Skeletal muscle satellite cell (primary cell): ENCODE results near the gene EIF2B1.

Experiments
- H3K27me3 ChIP-seq: 2 replicates; pipeline ENCODE4 v1.7.0; 2013; ENCODE audit warnings: low read length; ENCODE audit not compliant: control insufficient read depth, insufficient read depth
- H3K36me3 ChIP-seq: 2 replicates; pipeline ENCODE4 v1.7.0; 2013; ENCODE audit warnings: mild to moderate bottlenecking, control low read depth, low read length; ENCODE audit not compliant: insufficient read depth
- H3K4me1 ChIP-seq: 2 replicates; pipeline ENCODE4 v1.7.0; 2013; ENCODE audit warnings: low read length; ENCODE audit not compliant: control insufficient read depth, insufficient read depth
- H3K4me2 ChIP-seq: 2 replicates; pipeline ENCODE4 v1.7.0; 2013; ENCODE audit warnings: mild to moderate bottlenecking, low read length
- H3K4me3 ChIP-seq: 2 replicates; pipeline ENCODE4 v1.7.0; 2013; ENCODE audit warnings: low read length
- H3K9ac ChIP-seq: 2 replicates; pipeline ENCODE4 v1.7.0; 2013; ENCODE audit warnings: mild to moderate bottlenecking, low read depth, low read length, moderate library complexity
- H3K9me3 ChIP-seq: replicated peaks from 2 replicates; pipeline ENCODE4 v1.7.0; 2013; ENCODE audit warnings: mild to moderate bottlenecking, control low read depth, low read length

Gene EIF2B1

DNA sequence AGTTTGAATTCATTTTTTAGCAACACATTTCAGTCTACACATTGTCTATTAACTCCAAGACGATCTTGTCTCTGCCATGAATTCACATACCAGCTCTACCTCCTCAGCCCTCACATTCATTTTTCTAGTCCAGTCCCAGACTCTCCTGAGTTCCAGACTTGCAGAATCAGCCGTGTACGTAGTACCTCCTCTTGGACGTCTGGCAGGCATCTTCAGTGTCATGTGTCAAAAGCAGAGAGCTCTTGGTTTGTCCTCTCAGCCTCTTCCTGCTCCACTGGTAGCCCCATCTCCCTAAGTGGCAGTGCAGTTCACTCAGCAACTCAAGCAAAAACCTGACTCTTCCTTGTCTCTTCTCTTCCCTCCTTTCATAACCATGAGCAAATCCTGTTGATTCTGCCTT is 22.9 kb upstream of the EIF2B1 start:
- peaks cover 34% of the 10 kb centered on the region for H3K36me3 ChIP-seq
- H3K4me2 ChIP-seq, result no peak overlapping the region

DNA sequence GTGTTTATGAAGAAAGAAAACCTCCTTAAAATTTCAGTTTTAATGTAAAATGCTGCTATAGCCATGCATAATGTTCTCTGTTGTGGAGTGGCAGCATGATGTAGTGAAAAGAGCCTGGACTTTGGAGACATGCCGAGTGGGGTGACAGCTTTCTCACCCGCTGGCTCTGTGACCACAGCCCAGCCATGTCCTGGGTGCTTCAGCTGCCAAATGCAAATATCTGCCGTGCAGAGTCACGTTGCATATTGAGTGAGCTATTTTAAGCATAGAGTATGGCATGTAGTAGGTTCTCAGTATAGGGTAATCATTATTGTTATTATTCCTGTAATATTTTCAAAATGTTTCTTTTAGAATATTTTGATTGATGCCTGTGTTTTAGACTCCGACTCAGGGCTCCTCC is 21.9 kb upstream of the EIF2B1 start:
- H3K27me3 ChIP-seq, result no peaks in the 10 kb centered on the region
- H3K36me3 ChIP-seq, result peaks cover 42% of the 10 kb centered on the region
- no peaks in the 10 kb centered on the region for H3K9me3 ChIP-seq
- H3K4me1 ChIP-seq, result peaks cover 16% of the 10 kb centered on the region
- H3K4me3 ChIP-seq, result no peak overlapping the region
- no peak overlapping the region for H3K4me2 ChIP-seq
- H3K9ac ChIP-seq, result no peak overlapping the region

More for the DNA sequence above, 22.9 kb upstream of the EIF2B1 start:
- Histone ChIP-seq H3K9me3 (no peaks in the 10 kb centered on the region), H3K4me1 (peaks cover 22% of the 10 kb centered on the region), H3K9ac (no peak overlapping the region), H3K27me3 (no peaks in the 10 kb centered on the region), H3K4me3 (no peak overlapping the region)

DNA sequence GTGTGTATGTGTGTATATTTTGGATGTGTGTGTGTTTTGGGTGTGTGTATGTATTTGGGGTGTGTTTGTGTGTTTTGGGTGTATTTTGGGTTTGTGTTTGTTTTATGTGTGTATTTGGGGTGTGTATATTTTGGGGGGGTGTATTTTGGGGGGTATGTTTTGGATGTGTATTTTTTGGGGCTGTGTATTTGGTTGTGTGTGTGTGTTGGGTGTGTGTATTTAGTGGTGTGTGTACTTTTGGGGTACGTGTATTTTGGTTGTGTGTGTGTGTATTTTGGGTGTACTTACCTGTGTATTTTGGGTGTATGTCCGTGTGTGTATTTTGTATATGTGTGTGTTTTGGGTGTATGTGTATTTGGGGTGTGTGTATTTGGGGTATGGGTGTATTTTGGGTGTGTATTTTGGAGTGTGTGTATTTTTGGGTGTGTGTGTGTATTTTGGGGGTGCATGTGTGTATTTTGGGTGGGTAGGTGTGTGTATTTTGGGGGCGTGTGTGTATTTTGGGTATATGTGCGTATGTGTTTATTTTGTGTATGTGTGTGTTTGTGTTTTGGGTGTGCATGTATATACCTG is 20.7 kb upstream of the EIF2B1 start:
- Histone ChIP-seq H3K27me3 (no peaks in the 10 kb centered on the region), H3K36me3 (peaks cover 45% of the 10 kb centered on the region), H3K4me2 (no peak overlapping the region), H3K4me3 (no peak overlapping the region), H3K9ac (no peak overlapping the region), H3K9me3 (no peaks in the 10 kb centered on the region), H3K4me1 (peaks cover 5% of the 10 kb centered on the region)

DNA sequence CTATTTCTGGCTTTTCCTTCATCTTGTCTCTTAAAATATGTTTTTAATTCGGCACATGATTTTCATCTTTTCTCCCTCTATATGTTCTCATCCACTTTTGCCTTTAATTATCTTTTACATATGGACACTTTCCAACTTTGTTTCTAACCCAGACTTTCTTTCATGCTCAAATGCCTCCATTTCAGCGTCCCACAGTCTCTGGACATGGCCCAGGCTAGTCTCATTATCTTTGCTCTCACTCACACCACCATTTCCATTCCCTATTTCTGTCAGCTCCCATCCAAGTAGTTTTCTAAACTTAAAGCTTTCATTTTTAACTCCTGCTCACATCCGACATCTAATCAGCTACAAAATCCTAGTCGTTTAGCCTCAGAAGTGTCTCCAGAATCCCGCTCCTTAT is 14.9 kb upstream of the EIF2B1 start:
- H3K36me3 ChIP-seq, result peaks cover 58% of the 10 kb centered on the region
- H3K27me3 ChIP-seq, result no peaks in the 10 kb centered on the region
- H3K4me2 ChIP-seq, result no peak overlapping the region
- no peaks in the 10 kb centered on the region for H3K4me1 ChIP-seq
- no peak overlapping the region for H3K9ac ChIP-seq
- no peaks in the 10 kb centered on the region for H3K9me3 ChIP-seq
- H3K4me3 ChIP-seq, result no peak overlapping the region

DNA sequence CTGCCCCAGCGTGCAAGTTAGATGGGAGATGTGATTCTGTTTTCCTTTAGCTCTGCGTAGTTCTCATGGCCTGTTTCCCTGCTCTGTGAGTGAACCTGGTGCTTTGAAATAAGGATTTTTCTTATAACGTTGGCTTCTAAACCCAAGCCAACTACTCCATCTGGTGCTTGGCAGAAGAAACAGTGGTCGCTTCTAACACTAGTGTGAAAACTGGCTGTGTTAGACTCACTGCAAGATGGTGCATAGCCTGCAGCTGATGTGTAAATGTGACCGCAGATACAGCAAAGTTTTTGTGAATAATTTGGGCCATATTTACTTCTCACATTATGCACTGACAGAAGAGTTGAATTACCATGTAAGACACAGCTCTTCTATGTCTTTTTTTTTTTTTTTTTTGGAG is 12.4 kb upstream of the EIF2B1 start:
- Histone ChIP-seq H3K9ac (no peak overlapping the region), H3K36me3 (peaks cover 57% of the 10 kb centered on the region), H3K9me3 (no peaks in the 10 kb centered on the region), H3K4me2 (no peak overlapping the region), H3K4me1 (no peaks in the 10 kb centered on the region), H3K27me3 (no peaks in the 10 kb centered on the region), H3K4me3 (no peak overlapping the region)

DNA sequence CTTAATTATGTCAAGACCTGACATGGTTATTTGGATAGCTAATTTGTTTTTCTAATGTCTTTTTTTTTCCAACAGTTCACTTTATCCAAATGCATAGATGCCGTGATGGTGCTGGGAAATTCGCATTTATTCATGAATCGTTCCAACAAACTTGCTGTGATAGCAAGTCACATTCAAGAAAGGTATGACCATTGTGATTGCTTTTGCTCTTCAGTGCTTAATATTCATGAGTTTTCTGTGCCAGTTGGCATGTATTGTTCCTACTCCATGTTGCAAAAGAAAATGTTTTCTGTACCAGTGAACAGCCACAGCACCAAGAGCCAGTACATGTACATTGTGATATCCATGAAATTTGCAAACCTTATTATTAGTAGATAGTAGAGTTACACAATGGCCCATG is 11.9 kb upstream of the EIF2B1 start:
- Histone ChIP-seq H3K9ac (no peak overlapping the region), H3K4me1 (no peaks in the 10 kb centered on the region), H3K4me2 (no peak overlapping the region), H3K4me3 (no peak overlapping the region), H3K27me3 (no peaks in the 10 kb centered on the region), H3K9me3 (no peaks in the 10 kb centered on the region), H3K36me3 (peaks cover 52% of the 10 kb centered on the region)

DNA sequence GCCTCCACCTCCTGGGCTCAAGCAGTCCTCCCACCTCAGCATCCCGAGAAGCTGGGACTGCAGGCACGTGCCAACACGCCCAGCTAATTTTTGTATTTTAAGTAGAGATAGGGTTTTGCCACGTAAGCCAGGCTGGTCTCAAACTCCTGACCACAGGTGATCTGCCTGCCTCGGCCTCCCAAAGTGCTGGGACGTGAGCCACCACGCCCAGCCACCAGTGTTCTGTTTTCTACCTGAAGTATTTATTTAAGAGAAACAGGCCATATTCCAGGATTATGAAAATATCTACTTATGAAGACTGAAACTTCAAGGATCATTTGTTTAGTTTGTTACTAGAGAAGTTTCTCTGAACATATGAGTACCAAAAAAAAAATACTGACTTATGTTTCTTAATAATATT is 10.4 kb upstream of the EIF2B1 start:
- Histone ChIP-seq H3K9me3 (no peaks in the 10 kb centered on the region), H3K36me3 (peaks cover 43% of the 10 kb centered on the region), H3K9ac (no peak overlapping the region), H3K4me3 (no peak overlapping the region), H3K27me3 (no peaks in the 10 kb centered on the region), H3K4me2 (no peak overlapping the region), H3K4me1 (no peaks in the 10 kb centered on the region)

DNA sequence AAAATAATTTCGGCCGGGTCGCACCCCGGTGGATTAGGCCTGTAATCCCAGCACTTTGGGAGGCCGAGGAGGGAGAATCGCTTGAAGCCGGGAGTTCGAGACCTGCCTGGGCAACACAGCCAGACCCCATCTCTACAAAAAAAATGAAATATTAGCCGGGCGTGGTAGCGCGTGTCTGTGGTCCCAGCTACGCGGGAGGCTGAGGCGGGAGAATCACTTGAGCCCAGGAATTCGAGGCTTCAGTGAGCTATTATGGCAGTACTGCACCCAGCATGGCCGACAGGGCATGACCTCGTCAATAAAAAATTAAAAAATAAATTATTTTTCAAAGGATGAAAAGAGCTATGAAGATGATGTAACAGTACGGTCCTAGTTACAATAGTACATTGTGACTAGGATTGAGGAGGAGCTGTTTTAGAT is 666 bp upstream of the EIF2B1 start:
- Histone ChIP-seq H3K4me1 (peaks cover 11% of the 10 kb centered on the region), H3K36me3 (peaks cover 20% of the 10 kb centered on the region), H3K4me2 (peak overlapping the region; percentile 80), H3K9ac (peak overlapping the region; percentile 99), H3K4me3 (peak overlapping the region; percentile 91), H3K27me3 (no peaks in the 10 kb centered on the region), H3K9me3 (no peaks in the 10 kb centered on the region)

DNA sequence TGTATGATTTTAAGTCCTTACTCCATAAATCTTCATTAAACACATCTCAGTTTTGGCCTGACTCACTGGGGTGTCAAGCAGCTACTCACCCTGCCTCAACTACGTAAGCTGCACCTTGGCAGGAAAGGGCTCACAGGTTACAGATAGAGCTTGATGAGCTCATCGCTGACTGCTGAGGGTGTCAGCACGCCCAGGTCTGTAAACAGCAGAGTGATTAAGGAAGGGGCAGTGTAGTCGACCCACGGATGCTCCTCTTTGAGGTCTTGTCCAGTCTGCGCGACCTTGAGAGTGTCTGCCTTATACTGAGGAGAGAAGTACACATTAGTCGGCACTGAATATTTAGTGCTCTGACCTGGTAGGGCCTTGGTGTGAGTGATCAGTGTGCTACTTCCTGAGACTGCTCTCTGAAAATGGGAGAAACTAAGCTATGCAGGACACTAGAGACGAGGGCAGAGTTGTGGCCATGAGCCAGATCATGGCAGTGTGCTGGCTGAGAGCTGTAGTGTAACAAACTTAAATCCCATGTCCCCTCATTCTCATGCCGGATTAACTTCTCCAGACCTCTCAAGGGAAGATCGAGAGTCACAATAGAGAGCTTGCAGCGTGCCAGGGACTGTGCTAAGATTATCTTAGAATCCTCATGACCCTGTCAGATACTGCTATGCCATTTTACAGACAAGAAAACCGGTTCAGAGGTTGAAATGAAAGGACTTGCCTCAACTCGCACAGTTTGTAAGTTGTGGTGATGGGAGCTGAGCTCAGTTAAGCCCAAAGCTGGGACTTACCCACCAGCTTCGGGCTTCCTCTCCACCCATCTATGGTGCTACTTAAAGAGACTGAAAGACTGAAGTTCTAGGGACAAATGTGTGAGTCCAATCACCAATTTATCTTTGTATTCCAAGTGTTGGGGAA is 11.6 kb downstream of the EIF2B1 start:
- Histone ChIP-seq H3K9ac (no peak overlapping the region), H3K36me3 (peaks cover 68% of the 10 kb centered on the region), H3K4me3 (no peak overlapping the region), H3K27me3 (no peaks in the 10 kb centered on the region), H3K4me2 (no peak overlapping the region), H3K9me3 (no peaks in the 10 kb centered on the region), H3K4me1 (no peaks in the 10 kb centered on the region)

DNA sequence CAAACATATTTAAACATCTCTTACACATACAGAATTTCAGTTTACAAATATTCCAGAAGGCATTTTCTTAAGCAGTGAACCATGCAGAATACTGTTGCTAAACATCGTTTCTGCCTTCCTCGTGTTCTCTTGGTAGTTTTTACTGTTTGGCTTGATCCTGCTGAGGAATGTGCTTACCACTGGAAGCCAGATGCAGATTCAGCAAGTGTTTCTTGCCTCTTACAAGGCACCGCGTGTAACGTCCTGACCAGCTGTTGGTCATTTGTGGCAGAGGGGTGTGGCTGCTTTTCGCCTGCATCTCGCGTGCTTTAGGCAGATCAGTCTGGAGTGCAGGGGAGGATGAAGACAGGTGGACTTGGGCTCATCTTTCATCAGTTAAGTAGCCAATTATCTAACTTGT is 12.4 kb downstream of the EIF2B1 start:
- H3K9me3 ChIP-seq, result no peaks in the 10 kb centered on the region
- no peak overlapping the region for H3K4me2 ChIP-seq
- peaks cover 68% of the 10 kb centered on the region for H3K36me3 ChIP-seq
- H3K27me3 ChIP-seq, result no peaks in the 10 kb centered on the region
- no peak overlapping the region for H3K9ac ChIP-seq
- H3K4me1 ChIP-seq, result no peaks in the 10 kb centered on the region
- no peak overlapping the region for H3K4me3 ChIP-seq

DNA sequence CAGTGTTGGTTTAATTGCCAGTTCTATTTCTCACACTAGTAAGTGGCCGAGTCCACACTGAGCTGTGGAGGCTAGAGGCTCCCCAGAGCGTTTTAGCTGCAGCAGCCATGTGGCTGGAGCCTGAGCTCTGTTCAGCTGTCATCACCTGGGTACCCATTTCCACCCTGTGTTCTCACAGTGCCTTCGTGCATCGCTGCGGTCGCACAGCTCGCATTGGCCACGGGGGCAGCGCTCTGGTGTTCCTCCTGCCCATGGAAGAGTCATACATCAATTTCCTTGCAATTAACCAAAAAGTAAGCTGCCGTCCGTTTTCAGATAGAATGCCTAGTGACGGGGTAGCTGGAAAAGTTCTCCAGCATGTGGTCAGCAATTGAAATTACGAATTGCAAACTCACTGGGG is 15.9 kb downstream of the EIF2B1 start:
- H3K9ac ChIP-seq, result no peak overlapping the region
- H3K4me2 ChIP-seq, result no peak overlapping the region
- H3K36me3 ChIP-seq, result peaks cover 80% of the 10 kb centered on the region
- H3K4me3 ChIP-seq, result no peak overlapping the region
- no peaks in the 10 kb centered on the region for H3K9me3 ChIP-seq
- H3K4me1 ChIP-seq, result peaks cover 8% of the 10 kb centered on the region
- H3K27me3 ChIP-seq, result no peaks in the 10 kb centered on the region

DNA sequence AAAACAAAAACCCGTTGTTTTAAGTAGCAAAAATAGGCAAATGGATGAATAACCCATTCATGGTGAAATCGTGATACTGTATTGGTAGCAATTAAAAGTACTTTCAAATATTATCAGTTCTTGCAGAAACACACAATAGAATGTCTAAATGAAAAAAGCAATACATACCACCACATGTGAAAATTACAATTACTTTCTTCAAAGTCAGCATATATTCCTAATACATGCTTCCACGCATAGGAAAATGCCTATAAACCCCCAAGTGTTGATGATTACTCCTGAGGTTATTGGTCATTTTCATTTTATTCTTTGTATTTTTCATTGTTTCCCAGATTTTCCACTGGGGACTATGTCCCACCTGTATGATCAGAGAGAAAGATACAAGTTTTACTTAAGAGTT is 16.3 kb downstream of the EIF2B1 start:
- no peaks in the 10 kb centered on the region for H3K9me3 ChIP-seq
- H3K4me1 ChIP-seq, result peaks cover 8% of the 10 kb centered on the region
- no peak overlapping the region for H3K9ac ChIP-seq
- no peak overlapping the region for H3K4me3 ChIP-seq
- H3K36me3 ChIP-seq, result peaks cover 80% of the 10 kb centered on the region
- H3K27me3 ChIP-seq, result no peaks in the 10 kb centered on the region
- no peak overlapping the region for H3K4me2 ChIP-seq
